ENCODE data around the gene GFPT1.

Gene GFPT1

DNA sequence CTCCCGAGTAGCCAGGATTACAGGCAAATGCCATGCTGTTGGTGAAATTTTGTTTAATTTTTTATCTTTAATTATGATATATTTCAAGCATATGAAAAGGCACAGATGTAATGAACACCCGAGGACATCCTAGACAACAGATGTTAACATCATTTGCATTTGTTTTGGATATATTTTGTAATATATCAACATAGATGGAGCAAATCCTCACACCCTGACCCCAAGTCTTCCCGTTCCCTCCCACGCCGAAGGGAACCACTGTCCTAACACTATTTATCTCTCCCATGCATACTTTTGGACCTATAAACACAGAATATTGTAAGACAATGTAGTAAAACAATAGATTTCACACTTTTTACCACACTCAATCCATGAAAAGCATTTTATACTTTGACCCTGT lies 99.5 kb downstream of the GFPT1 start:
- DNase-seq, result no peak

DNA sequence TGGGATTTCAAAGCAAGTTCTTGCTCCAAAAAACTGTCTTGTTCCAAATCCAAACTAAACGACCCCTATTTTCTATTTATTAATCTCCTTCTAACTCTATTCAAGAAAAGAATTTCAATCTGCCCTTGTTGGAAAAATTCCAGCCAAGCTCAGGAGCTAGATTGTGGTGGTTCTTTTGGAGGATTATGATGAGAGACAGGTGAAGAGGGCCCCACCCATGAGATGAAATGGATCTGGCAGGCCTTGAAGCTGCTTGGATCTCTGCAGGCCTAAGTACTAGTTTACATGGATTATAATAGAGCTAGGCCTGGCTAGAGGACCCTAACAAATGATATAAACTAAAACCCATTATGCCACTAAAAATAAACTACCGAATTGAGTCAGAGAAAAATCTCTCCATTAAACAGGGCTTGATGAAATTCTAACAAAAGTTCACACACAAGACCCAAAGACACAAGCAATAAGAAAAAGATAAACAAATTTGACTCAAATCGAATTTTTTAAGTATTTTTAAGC lies 101.6 kb downstream of the GFPT1 start:
- DNase-seq, result no peak

DNA sequence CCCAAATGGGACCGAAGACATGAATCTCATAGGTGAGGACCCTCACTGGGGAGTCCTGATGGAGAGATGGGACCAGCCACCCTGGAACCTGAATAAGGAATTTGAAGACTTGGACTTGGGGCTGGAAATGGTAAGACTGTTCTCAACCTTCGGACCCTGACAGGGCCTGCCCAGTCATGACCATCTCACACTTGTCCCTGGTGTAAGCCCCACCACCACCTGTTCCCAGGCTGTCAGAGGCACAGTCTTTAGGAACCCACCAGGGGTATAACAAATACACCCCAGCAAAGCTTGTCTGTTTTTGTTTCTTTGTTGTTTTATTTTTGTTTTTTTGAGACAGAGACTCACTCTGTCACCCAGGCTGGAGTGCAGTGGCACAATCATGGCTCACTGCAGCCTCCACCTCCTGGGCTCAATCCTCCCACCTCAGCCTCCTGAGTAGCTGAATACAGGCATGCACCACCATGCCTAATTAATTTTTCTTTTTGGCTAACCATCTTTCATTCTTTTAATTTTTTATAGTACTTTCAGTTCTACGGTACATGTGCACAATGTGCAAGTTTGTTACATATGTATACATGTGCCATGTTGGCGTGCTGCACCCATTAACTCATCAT lies 106.1 kb downstream of the GFPT1 start:
- DNase-seq, result no peak

DNA sequence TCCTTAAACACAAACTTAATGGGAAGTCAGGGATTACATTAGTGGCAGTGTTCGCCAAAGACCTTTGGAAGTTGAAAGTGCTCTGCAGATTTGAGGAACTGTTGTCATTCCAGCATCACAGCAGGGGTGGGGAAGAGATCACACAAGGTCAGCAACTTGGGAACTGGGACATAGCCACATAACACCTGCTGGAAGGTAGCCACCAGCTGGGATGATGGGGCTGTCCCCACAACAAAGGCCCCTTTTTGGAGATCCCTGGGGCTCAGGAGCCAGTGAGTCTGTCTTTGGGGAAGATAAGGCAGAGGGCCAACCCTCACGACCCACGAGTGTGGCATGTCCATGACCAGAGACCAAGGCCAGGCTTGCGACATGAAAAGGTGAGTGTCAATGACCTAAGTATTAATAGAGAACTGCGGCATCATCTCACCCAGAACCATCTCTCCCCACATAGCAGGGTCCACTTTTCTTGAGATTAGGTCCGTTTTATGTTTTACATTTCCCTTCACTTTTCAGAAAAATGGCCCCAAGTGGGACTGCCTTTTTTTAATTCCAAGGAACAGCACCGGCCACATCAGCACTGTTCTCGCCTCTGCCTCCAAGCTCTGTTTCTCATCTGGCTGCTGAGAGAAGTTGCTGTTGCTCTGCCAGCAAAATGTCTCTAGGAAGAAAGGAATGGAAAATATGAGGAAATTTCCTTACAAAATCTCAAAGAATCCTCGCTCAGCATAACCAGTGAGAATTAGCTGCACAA lies 106.9 kb downstream of the GFPT1 start:
- DNase-seq, result no peak

DNA sequence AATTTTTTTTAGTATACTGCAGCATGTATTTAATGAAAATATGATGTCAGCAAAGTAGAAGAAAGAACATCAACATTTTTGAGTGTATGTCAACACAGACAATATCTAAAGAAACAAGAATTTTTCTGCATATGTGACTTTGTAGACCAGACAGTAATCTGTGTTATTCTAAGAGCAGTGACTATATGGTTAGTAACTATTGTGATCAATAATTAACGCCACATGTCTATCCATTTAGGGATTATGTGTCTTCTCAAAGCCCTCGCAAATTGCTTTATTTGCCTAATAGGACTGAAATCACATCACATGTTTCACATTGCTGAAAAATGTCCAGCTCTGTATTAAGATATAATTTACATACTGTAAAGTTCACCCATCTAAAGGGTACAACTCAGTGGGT lies 107.8 kb downstream of the GFPT1 start:
- no peak for DNase-seq

DNA sequence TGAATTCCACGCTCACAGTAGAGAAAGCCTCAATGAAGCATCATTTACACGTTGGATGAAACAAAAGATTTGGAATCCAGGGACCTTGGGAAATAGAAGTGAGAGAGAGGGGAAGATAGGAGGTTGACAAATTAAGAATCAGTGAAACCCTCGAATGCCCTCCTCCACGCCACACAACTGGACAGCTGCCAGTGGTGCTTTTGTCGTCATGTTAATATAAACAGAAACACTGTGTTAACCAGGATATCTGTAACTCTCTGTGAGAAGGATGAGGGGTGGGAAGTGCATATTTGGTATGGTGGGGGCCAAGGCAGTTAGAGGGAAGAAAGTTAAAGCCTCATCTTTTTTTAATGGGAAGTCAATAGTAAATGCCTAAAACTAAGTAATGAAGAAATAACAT lies 108.7 kb downstream of the GFPT1 start:
- DNase-seq, result no peak

DNA sequence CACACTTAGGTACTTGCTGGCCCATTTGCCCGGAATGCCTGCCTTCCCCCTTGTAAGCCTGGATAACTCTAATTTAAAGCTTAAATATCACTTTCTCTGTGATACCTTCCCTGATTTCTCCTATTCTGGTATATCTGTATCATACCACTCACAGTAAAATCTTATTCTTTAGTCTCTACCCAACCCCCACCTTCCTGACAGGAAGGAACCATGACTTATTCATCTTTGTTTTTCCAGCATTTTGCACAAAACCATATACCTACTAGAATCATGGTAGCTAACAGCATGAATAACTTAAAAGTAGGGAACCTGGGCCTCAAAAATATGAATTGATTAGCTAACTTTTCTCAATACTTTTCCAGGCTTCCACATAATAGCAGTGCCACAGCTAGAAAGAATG lies 111.5 kb downstream of the GFPT1 start:
- no peak for DNase-seq

DNA sequence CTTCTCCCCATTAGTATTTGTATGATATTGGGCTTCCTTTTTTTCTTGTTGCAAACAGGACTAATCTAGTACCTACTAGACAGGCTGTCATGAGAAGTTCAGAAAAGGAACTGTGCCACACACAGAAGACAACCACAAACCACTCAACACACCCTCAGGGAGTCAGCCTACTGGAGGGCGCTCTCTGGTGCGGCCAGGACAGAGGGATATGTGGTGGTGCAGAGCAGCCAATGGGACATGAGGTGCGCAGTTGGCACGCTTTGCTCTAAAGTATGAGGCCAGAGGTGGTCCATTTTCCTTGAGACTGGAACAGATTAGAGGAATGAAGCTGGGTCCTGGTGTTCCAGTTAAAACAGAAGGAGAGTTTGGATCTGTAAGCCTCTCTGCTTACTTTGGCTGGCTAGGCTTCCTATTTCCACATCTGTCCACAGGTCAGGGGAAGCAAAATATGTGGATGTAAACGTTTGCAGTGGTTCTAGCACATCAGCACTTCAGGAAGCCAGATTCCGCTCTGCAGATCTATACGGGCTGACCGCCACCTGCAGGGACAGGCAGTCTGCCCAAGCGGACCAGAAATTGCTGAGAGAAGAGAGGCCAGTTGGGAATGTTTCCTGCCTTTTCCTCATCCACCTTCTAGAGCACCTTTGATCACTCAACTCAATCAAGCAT lies 114.1 kb downstream of the GFPT1 start:
- DNase-seq, result no peak

DNA sequence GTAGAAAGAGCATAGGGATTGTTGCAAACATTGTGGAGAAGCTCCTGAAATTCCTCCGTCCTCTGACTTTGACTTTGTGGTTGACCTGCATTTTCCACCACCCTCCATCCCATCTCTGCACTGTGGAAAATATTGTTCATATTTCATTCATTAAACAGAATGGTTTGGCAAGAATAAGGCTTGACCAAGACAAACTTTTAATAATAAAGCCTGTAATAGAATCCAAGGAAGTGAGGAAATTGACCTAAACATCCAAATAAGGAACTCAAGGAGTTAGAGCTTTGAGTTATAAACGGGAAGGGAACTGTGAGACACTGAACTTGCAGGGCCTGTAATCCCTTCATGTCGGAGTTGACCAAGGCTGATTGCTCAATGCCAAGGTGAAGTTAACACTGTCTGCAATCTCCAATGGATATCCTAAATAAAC lies 115.2 kb downstream of the GFPT1 start:
- DNase-seq, result no peak

All from hematopoietic multipotent progenitor cell treated with erythropoietin and hydrocortisone succinate and interleukin-3 and kit ligand, for 8 days (in vitro differentiated cells).